Heart right ventricle (tissue), 16 donors: ENCODE data around the gene HAAO. TPM values are rescaled to one million over a fixed set of nuclear protein-coding genes. Genes with fewer than 3 reads are reported as not detected.

Experiments used
- ATAC-seq, 8 donors: fragments of 200-7000 bp; cut with Tn5 transposase; one replicate each; pipeline ENCODE4 v1.9.1; 2020; ENCODE audit warnings: mild to moderate bottlenecking in 8 of 8, moderate library complexity in 8 of 8, moderate number of reproducible peaks in 1 of 8
- DNase-seq, 2 donors: peaks; one replicate each; pipeline ENCODE4 v3.0.0-alpha.2; 2020
- H3K27ac ChIP-seq, 10 donors: fragments of 200-600 bp; sonication (generic) in 2 of 10; one replicate each; pipeline versions ENCODE4 v1.5.0 to v1.8.0; 2020 to 2022; ENCODE audit warnings: mild to moderate bottlenecking in 3 of 10
- H3K27me3 ChIP-seq, 7 donors: fragments of 200-600 bp; one replicate each; pipeline ENCODE4 v1.8.0; 2021 to 2022; ENCODE audit warnings: mild to moderate bottlenecking in 2 of 7
- H3K36me3 ChIP-seq, 9 donors: fragments of 200-600 bp; sonication (generic) in 1 of 9; one replicate each; pipeline versions ENCODE4 v1.5.0 to v1.8.0; 2020 to 2022; ENCODE audit warnings: mild to moderate bottlenecking in 2 of 9
- H3K4me1 ChIP-seq, 9 donors: fragments of 200-600 bp; sonication (generic) in 1 of 9; one replicate each; pipeline versions ENCODE4 v1.5.0 to v1.8.0; 2020 to 2022; ENCODE audit warnings: mild to moderate bottlenecking in 4 of 9
- H3K4me3 ChIP-seq, 10 donors: fragments of 200-600 bp; sonication (generic) in 2 of 10; one replicate each; pipeline versions ENCODE4 v1.5.0 to v1.8.0; 2020 to 2022; ENCODE audit warnings: mild to moderate bottlenecking in 7 of 10, moderate library complexity in 2 of 10
- H3K9me3 ChIP-seq, 11 donors: fragments of 200-600 bp in 10 of 11; sonication (generic) in 2 of 11; one replicate each; pipeline versions ENCODE4 v1.5.0 to v1.8.0; 2013 to 2022; ENCODE audit warnings: mild to moderate bottlenecking in 2 of 11, control low read depth in 1 of 11, moderate library complexity in 1 of 11
- CTCF ChIP-seq, 9 donors: fragments of 200-600 bp; sonication (generic) in 2 of 9; IDR thresholded peaks; one replicate each; pipeline versions ENCODE4 v1.5.0 to v1.8.0; 2021 to 2022; ENCODE audit warnings: antibody characterized with exemption in 9 of 9, mild to moderate bottlenecking in 5 of 9, moderate library complexity in 1 of 9
- WGBS, 2 donors: extraction: QIAGEN DNeasy Blood & Tissue Kit; methylation state at CpG; one replicate each; pipeline ENCODE4 v1.1.7; 2013; ENCODE audit warnings: inconsistent platforms in 1 of 2; 5-methylcytosine and 5-hydroxymethylcytosine counted together
- intact Hi-C, 10 donors: fragments of 100-400 bp; cut with DNase I; formaldehyde crosslinking; loops; one replicate each; pipeline versions ENCODE4 v1.11.1 to v1.14.2; 2022
- polyA plus RNA-seq, 2 donors: library from polyadenylated mRNA; stranded (reverse); fragments of 200-250 nt; gene quantifications; one replicate each; pipeline ENCODE4 v1.2.3, GENCODE V29; 2013
- total RNA-seq, 10 donors: library from RNA; stranded (reverse); fragmentation: NEBNext Ultra II Directional in 3 of 10; extraction: Animal tissue kit (Norgen Biotek cat#: 25700) in 3 of 10; gene quantifications; one replicate each; pipeline versions ENCODE4 v1.2.1 to v1.2.4, GENCODE V29; 2021 to 2023
- donor health status: Arrhythmogenic right ventricular cardiomyopathy.
- donor health status: ischemic (EF 13 %, LVEDD 7.1; RV severe dilation, severe dysfunction).
- donor health status: healthy with polysubstance abuse.
- donor health status: DM: no; HTN: yes; CAD: no.
- donor health status: DM: no; HTN: no; CAD: no.
- donor health status: ischemic (EF 25% LVEDD 6.9; RV normal size, moderate dysfunction).
- donor health status: ischemic (EF 25% LVEDD 5.7; RV mildly dilated, moderate dysfunction).
- donor health status: healthy.
- donor health status: DM: yes; HTN: yes; CAD: no.
- donor health status: Ischemic cardiomyopathy.
- donor health status: ischemic (EF 35%, LVEDD 5.7; RV mildly dilated, moderate dysfunction).
- donor health status: nonischemic (EF 11% LVEDD 7.7; RV severe dilation, severe dysfunction).
- donor health status: DM: yes; HTN: yes; CAD: no.
- donor health status: PGD.
- donor health status: ischemic (EF 29% LVEDD 5.4; RV normal size, mild dysfunction).
- donor health status: nonischemic (EF 23%, LVEDD 6.1; RV moderate dilation, normal function).

The HAAO gene
- total and polyA plus RNA-seq, 12 donors: 0.80 to 6.4 (median 2.7) TPM

DNA sequence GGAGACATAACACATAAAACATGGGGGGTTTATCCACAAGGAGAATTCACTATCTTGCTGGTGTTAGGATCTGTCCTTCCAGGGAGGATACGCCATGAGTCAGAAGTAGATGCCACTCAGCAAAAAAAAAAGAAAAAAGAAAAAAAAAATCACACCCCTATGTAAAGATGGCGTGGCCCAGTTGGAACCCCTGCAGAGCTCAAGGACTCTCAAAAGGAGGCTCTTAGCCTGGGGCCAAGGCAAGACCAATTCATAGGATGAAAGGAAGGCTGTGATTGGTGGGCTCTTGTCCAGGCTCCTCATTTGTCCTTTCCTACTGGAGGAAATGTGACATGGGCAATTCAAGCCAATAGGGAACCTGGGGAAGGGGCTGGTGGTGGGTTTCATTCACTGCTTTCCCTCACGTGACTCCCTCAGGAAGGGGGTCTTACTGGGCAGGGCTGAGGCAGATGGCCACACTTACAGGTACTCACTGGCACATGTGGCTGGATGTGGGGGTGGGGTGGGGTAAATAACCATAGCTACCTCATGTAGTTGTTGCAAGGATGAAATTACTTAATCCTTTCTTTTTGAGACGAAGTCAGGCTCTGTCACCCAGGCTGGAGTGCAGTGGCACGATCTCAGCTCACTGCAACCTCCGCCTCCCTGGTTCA is 38.7 kb upstream of the HAAO start:
- Histone ChIP-seq H3K36me3 (no peaks in the 10 kb centered on the region), H3K9me3 (no peaks in the 10 kb centered on the region), H3K4me3 (no peak overlapping the region), H3K27ac (no peak overlapping the region), H3K4me1 (peaks cover 0 to 38% (median 27%) of the 10 kb centered on the region in 9 donors), H3K27me3 (no peaks in the 10 kb centered on the region)
- DNase-seq (no peak), ATAC-seq (no peak)
- no peak for TF ChIP-seq CTCF (IDR thresholded peaks at IDR 0.05)
- WGBS, 2 donors: 96 to 99% methylated on average over 6 of the region's 6 CpGs
- intact Hi-C loops: loop anchor here in 1 of 10 donors (5.0 kb wide), 1 partner anchor 401 kb away; no protein-coding TSS in a partner anchor

GRCh38 chr2:42829671-42830440 is 37.5 kb upstream of the HAAO start:
- H3K36me3 ChIP-seq: no peaks in the 10 kb centered on the region
- no peaks in the 10 kb centered on the region for H3K9me3 ChIP-seq
- peak in 1 of 8 donors; percentile 17 for ATAC-seq
- peak overlapping the region in 9 of 10 donors; percentile 8 to 68 (median 54) for H3K27ac ChIP-seq
- no peaks in the 10 kb centered on the region for H3K27me3 ChIP-seq
- peaks cover 0 to 33% (median 27%) of the 10 kb centered on the region in 9 donors for H3K4me1 ChIP-seq
- H3K4me3 ChIP-seq: no peak overlapping the region
- intact Hi-C loops: loop anchor here (1.0 to 10.0 kb wide), 16 partner anchors 107 to 775 kb away; partner anchors contain the start of gene ZFP36L2 (in 3 of the 10)
- no peak for TF ChIP-seq CTCF (IDR thresholded peaks at IDR 0.05)
- whole genome bisulfite sequencing, 2 donors: 77 to 81% methylated on average over 4 of the region's 4 CpGs
- no peak for DNase-seq

GRCh38 chr2:42828487-42829425 is 36.4 kb upstream of the HAAO start:
- H3K9me3 ChIP-seq: no peaks in the 10 kb centered on the region
- intact Hi-C loops: loop anchor here in 9 of 10 donors (1.0 to 10.0 kb wide), 16 partner anchors 109 to 776 kb away; partner anchors contain the start of gene ZFP36L2 (in 3 of the 9)
- H3K27me3 ChIP-seq: no peaks in the 10 kb centered on the region
- H3K4me1 ChIP-seq: peaks cover 0 to 33% (median 27%) of the 10 kb centered on the region in 9 donors
- H3K27ac ChIP-seq: peak overlapping the region in 7 of 10 donors; percentile 8 to 68 (median 57)
- 26 to 27% methylated on average over 12 of the region's 12 CpGs for WGBS, 2 donors
- ATAC-seq (peak; percentile 87 to 97 (median 92)), DNase-seq (peak; percentile 75 to 77)
- no peaks in the 10 kb centered on the region for H3K36me3 ChIP-seq
- peak; percentile 86 to 96 (median 94) for TF ChIP-seq CTCF (IDR thresholded peaks at IDR 0.05)
- peak overlapping the region in 1 of 10 donors; percentile 56 for H3K4me3 ChIP-seq
